ENCODE results near the gene SMURF2.

GRCh38 chr17:64575431-64575830 is 86.7 kb downstream of the SMURF2 start:
- TF ChIP-seq TAF1 (IDR thresholded peaks at IDR 0.05; ENCODE audit: control insufficient read depth, extremely low read depth, insufficient read depth, low read length, severe bottlenecking) (no peak), JUND (IDR thresholded peaks at IDR 0.05; ENCODE audit: borderline replicate concordance, low read depth, low read length) (no peak), JUND (tag; IDR thresholded peaks at IDR 0.05; ENCODE audit: borderline replicate concordance, low read depth, low read length) (no peak), ZNF318 (IDR thresholded peaks at IDR 0.05; ENCODE audit: borderline replicate concordance in 1 of 2, low read depth in 1 of 2) (no peak), FOXP4 (CRISPR knock-in tag; IDR thresholded peaks at IDR 0.05; ENCODE audit: borderline replicate concordance) (no peak), GTF2F1 (IDR thresholded peaks at IDR 0.05; ENCODE audit: low read depth, low read length) (no peak), KLF6 (CRISPR knock-in tag; IDR thresholded peaks at IDR 0.05; ENCODE audit: borderline replicate concordance) (no peak), ZBTB8A (IDR thresholded peaks at IDR 0.05; ENCODE audit: partially characterized antibody) (no peak), NFYB (IDR thresholded peaks at IDR 0.05; ENCODE audit: extremely low read depth, insufficient read length) (no peak), ZBTB40 (IDR thresholded peaks at IDR 0.05) (no peak), ZBTB40 (CRISPR knock-in tag; IDR thresholded peaks at IDR 0.05) (no peak), FOXO4 (CRISPR knock-in tag; IDR thresholded peaks at IDR 0.05) (no peak)

Data from K562 (cell line).